ENCODE results near the gene NNT.
A peak's percentile ranks its signal among the peaks of the same experiment; 100 is the strongest.
"Not testable (repeated sequence)": the region's sequence is repeated elsewhere in the genome, so short reads cannot be mapped to it uniquely, and the experiment has no call there.

Gene NNT

DNA sequence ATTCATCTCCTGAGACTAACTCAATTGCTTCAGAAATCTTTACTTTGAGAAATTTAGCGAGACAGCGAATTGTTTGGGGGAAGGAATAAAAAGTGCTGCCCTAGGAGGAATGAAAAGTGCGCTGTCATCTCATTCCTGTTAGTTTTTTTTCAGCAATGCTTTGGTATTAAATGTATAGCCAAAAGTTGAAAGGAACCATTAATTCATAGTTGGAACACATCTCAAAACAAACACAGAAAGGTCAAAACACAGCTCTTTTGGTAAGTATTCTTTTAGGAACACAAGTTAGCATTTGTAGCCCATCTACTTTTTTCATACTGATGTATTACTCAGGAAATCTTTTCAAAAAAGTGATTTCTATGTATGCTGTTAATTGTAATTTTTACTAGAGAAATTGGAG is 109.1 kb downstream of the NNT start:
- no peak for DNase-seq (ENCODE audit: low read depth)

DNA sequence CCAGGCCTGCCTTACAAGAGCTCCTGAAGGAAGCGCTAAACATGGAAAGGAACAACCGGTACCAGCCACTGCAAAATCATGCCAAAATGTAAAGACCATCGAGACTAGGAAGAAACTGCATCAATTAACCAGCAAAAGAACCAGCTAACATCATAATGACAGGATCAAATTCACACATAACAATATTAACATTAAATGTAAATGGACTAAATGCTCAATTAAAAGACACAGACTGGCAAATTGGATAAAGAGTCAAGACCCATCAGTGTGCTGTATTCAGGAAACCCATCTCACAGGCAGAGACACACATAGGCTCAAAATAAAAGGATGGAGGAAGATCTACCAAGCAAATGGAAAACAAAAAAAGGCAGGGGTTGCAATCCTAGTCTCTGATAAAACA is 116.8 kb downstream of the NNT start:
- not testable (repeated sequence) for DNase-seq (ENCODE audit: low read depth)

DNA sequence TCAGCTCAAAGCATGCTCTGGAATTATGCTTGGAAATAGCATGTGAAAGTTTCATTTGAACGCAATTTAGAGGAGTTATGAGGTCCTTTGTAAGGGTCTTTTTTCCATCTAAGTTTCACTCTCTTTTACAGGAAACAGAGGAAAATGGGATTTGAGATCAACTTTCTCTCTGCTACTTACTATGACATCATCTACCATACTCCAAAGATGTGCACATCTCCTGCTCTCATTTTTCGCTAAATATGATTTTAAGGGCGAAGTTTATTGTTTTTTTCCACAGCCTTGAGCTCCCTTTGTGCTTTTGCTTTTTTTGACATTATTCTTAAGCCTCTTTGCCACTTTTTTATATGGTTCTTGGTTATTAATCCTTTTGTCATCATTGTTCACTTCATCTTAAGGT is 125.6 kb downstream of the NNT start:
- DNase-seq (ENCODE audit: low read depth), result no peak

DNA sequence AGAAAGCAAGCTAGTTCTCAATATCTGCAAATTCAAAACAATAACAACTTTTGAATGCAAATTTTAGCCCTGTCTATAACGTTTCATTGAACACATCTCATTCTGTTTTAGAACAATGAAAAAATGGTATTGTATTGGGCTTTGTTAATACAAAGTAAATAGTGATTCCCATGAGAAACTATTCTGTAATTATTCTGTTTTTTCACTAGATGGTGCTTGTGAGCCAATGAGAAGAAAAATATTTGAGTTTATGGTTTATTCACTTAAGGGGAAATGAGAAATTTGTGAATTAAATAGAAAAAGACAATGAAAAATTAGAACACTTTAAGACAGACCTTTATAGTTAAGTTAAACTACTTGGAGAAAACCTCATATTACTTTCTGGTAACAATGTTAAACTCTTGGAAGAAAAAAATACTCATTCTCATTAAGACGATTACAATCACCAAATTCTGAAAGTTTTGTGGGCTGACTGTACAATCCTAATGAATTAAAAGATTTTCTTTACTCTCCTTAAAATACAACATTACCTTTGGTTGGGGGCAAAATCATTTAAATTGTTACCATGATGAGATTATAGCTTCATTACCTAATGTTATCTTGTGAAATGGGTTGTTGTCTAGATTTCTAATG is 127.0 kb downstream of the NNT start:
- peak; percentile 47 for DNase-seq (ENCODE audit: low read depth)

DNA sequence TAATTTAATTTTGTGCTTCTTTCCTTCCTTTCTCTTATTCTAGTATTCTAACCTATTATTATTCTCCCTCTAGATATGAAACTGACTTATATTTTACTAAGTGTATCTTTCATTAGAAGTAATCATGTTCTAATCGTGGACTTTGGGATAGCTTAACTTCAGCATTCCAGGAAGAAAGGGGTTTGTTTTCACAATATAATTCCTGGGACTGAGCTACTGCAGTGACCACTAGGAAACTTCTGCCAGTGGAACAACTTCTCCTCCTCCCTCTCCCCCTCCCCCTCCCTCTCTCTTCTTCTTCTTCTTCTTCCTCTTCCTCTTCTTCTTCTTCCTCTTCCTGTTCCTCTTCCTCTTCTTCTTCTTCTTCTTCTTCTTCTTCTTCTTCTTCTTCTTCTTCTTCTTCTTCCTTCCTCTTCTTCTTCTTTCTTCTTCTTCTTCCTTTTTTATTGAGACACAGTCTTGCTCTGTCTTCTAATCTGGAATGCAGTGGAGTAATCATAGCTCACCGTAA is 127.9 kb downstream of the NNT start:
- DNase-seq (ENCODE audit: low read depth), result peak; percentile 1

DNA sequence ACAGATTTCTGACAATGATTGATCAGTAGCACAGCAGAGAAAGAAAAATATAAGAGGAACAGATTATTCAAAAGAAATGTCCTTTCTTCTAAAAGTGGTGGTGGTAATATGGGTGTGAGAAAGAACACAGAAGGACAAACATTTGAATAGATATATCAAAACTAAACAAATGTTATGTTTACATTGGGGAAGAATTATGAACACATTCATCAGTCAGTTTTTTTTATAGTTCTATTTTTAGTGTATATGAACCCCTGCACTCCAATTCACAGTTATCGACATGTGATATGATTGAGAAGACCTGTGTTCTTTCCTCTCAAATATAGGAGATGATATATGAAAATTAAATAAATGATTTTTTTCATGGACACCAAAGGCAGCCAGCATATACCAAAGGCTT is 128.6 kb downstream of the NNT start:
- no peak for DNase-seq (ENCODE audit: low read depth)

DNA sequence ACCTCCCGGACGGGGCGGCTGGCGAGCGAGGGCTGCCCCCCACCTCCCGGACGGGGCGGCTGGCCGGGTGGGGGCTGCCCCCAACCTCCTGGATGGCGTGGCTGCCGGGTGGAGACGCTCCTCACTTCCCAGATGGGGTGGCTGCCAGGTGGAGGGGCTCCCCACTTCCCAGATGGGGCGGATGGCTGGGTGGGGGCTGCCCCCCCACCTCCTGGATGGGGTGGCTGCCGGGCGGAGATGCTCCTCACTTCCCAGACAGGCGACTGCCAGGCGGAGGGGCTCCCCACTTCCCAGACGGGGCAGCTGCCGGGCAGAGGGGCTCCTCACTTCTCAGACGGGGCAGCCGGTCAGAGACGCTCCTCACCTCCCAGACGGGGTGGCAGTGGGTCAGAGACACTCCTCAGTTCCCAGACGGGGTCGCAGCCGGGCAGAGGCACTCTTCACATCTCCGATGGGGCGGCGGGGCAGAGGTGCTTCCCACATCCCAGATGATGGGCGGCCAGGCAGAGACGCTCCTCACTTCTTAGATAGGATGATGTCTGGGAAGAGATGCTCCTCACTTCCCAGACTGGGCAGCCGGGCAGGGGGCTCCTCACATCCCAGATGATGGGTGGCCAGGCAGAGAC is 143.1 kb downstream of the NNT start:
- DNase-seq (ENCODE audit: low read depth), result not testable (repeated sequence)

DNA sequence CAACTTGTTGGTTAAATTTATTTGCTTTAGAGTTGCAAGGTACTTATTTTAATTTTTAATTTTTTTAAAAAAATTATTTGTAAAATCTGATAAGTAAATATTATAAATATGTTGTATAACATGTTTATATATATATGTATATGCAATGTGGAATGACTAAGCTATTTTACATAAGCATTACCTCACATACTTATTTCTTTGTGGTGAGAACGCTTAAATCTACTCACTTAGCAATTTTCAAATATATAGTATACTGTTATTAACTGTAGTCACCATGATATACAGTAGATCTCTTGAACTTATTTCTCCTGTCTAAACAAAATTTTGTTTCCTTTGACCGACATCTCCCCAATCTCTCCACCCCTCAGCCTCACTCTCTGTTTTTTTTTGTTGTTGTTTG is 147.8 kb downstream of the NNT start:
- DNase-seq (ENCODE audit: low read depth), result no peak

DNA sequence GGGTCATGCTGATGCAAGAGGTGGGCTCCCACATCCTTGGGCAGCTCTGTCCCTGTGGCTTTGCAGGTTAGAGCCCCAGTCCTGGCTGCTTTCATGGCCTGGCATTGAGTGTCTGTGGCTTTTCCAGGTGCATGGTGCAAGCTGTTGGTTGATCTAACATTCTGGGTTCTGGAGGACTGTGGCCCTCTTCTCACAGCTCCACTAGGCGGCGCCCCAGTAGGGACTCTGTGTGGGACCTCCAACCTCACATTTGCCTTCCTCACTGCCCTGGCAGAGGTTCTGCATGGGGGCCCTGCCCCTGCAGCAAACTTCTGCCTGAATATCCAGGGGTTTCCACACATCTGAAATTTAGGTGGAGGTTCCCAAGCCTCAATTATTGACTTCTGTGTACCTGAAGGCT is 150.1 kb downstream of the NNT start:
- DNase-seq (ENCODE audit: low read depth), result no peak
